Activated CD4-positive, alpha-beta T cell treated with anti-CD3 and anti-CD28 coated beads, Interleukin-2, amount 50 U/mL, for 16 hours (primary cell): ENCODE results near the gene GPR35.
"Not testable (repeated sequence)": the region's sequence is repeated elsewhere in the genome, so short reads cannot be mapped to it uniquely, and the experiment has no call there.

Experiments
- DNase-seq: peaks from one replicate; pipeline ENCODE4 v3.0.0-alpha.2; 2020

GPR35 gene

DNA sequence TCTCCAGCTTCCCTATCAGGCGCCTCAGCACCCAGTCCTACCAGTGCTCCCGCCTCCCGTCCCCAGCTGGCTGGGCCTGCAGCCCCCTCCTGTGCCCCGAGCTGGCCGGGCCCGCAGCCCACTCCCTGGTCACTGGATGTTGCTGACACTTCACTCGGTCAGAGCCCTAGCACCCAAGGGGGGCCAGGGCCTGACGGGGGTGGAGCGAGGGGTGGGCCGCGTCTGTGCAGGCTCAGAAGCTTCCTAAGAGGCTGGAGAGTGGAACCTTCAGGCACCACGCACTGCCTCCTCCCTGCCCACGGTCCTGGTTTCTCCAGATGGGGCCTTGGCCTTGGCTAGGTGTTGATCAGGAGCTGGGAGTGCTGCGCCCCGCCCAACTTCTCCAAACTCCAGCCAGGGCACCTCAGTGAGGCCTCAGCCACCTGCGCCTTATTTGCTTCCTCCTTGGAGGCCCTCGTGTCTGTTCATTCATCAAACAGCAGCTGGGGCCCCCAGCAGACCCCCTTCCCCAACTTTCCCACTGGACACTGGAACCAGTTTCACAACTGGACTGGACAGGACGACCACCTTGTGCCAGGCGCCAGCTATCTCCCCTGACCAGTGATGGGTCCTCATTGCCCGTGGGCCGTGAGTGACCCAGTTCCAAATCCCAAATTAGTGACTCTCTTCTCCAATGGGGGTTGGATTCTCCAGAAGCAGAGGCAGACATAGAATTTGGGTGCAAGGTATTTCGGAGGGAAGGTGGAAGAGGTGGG, 22.0 kb upstream of the GPR35 start:
- no peak for DNase-seq

DNA sequence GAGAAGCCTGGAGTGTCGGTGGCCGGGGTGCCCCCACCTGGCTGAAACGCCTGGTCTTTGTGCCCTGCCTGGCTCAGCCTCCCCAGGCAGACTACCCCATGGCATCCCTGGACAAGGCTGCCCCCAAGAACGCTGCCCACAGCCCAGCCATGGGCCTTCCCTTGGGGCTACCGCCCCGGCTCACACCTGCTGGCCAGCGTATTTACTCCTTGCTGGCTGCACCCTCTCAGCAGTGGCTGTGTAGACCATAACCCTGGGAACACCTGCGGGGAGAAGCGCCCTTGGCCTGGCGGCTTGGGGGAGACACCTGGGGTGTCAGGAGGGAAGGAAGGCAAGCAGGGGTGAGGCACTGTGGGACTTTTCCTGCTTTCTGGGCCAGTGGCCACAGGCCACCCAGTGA, 21.4 kb upstream of the GPR35 start:
- no peak for DNase-seq

DNA sequence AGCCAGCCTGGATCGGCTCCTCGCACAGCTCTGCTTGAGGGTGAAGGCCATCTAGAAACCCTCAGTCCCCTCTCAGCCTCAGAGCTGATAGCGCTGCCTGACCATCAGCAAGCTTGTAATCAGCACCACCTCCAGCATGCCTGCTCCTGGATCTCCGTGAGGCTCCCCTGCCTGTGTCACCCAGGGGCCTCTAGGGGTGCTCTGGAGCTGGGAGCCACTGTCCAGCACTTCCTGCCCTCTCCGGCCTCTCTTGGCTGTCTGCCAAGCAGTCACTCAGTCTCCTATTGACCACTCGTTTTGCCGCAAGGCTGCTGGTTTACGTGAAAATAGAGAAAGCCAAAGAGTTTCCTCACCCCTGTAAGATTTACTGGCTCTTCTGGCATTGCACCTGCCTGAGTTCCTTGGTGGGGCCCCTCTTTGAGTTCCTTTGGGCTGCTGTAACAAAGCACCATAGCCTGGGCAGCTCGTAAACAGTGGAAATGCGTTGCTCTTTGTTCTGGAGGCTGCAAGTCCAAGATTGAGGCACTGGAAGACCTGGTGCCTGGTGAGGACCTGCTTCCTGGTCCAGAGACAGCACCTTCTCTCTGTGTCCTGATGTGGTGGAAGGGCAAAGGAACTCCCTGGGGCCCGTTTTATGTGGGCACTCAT, 20.9 kb upstream of the GPR35 start:
- DNase-seq, result no peak

DNA sequence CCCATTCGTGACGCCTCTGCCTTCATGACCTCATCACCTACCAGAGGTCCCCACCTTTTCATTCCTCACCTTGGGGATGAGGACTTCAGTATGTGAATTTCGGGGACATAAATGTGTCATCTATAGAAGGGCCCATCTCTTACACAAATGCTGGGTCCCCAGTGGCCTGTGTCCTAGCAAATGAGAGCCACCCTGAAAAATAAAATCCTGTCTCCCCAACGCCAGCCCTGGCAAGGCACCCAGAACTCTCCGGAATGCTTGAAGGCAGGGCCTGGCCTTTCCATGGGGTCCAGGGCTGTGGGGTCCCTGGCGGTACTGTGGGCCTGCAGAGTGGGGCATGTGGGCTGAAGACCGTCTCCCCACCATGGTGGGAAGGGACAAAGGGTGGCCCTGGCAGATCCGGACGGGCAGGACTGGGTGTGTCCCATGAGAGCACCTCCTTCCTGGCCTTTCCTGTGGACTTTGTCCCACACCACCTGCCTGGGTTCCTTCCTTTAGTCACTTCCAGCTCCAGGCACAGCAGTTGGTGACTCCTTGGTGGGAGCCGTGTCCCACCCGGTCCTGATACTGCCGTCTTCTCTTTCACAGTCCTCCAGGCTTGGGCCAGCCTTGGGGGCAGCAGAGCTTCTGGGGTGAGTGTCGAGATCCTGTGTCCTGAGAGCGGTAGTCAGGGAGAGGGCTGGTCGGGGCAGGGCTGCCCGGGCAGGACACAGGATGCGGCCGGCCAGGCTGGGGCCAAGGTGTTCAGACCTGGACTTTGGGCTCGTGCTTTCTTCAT, 20.2 kb upstream of the GPR35 start:
- DNase-seq, result no peak

DNA sequence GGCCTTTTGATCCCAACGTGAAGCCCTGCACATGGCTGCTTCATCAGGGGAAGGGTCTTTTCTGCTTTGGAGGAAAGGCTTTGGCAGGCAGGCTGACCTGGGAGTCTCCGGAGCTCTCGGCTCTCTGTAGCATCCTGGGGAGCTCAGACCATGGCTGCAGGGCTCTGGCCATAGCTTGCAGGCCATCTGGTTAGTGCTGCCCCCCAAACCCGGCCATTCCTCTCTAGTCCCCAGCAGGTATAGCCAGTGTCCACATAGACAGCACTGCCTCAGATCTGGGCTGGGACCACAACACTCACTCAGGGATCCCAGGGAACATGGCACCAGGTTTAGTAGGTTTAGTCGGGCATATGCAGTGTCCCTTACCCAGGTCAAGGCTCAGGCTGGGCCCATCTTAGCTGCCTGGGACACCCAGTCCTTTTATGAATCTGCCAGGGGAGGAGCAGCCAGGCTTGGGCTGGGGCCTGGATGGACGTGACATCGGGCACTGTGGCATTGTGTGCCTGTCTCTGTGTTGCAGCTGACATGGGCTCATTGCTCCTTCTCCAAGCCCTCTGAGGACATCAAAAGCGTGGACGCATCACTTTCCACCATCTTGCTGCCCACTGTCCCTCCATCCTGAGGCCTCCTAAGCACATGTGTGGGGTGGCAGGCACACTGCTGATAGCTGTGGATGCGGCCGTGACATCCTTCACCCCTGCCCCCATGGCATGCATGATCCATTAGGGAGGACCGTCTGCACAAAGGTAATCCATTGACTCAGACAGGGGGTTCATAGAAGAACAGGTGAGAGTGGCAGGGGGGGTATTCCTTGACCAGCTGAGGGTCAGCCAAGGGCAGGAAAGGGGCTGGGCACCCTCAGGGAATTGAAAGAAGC, 19.2 kb upstream of the GPR35 start:
- no peak for DNase-seq

DNA sequence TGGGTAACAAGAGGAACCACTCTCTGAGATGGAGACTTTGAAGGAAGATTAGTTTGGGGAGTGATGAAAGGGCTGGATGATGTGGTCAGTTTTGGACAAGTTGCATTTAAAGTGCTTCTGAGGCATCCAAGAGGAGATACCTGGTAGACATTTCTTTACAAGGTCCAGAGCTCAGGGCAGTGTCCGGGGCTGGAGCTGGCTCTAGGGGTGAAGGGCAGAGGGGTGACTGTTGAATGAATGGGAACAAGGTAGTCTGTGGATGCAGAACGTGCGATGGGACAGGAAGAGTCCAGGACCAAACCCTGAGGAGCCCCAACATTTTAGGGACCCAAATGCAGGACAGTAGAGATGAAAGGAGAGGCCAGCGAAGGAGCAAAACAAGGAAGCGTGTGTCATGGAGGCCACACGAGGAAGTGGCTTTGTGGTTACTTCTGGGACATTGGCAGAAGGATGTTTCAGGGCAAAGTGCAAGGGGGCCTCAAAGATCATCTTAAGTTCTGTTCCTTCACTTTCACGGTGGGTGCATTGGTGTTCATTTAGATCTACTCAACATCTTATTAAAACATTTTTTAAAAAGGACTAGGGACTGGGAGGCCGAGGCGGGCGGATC, 13.6 kb upstream of the GPR35 start:
- peak; percentile 36 for DNase-seq

DNA sequence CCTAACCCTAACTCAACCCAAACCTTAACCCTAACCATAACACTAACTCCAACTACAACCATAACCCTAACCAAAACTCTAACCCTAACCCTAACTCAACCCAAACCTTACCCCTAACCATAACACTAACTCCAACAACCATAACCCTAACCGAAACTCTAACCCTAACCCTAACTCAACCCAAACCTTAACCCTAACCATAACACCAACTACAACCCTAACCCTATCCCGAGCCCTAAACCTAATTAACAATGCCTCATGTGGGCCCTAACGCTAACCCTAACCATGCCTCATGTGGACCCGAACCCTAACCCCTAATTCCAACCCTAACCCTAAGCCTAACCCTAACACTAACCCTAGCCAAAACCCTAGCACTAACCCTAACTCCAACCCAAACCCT, 11.5 kb upstream of the GPR35 start:
- DNase-seq, result no peak

DNA sequence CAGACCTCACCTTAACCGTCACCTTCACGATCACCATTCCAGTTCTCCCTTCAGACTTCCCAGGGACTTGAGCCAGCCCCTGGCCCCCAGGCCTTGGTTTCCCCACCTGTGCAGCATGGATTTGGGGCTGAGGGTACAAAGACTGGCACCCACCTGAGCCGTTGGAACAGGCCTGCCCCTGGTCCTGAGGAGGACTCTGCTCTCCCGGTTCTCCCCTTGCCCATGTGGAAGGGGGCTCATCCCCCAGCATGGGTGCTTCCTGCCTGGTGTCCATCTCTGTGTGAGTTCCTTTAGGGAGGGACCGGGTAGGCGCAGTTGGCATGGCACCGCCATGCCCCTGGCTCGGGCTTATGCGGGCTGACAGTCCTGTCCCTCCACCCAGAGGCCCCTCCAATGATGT, 10.9 kb upstream of the GPR35 start:
- DNase-seq, result no peak

DNA sequence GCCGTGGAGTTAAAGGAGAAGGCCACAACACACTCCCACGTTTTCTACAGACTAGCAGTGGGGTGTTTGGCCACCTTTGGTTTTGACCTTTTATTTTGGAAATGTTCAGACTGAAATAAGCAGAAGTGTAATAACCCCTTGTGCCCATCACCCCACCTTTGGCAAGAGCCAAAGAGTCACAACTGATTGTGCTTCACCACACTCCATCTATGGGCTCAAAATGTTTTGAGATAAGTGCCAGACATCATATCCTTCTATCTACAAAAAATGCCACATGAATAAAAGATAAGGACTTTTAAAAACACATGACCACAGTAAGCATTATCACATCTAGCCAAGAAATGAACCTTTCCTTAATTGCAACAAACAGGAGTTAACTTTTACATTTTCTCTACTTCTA, 9.9 kb upstream of the GPR35 start:
- DNase-seq, result no peak

DNA sequence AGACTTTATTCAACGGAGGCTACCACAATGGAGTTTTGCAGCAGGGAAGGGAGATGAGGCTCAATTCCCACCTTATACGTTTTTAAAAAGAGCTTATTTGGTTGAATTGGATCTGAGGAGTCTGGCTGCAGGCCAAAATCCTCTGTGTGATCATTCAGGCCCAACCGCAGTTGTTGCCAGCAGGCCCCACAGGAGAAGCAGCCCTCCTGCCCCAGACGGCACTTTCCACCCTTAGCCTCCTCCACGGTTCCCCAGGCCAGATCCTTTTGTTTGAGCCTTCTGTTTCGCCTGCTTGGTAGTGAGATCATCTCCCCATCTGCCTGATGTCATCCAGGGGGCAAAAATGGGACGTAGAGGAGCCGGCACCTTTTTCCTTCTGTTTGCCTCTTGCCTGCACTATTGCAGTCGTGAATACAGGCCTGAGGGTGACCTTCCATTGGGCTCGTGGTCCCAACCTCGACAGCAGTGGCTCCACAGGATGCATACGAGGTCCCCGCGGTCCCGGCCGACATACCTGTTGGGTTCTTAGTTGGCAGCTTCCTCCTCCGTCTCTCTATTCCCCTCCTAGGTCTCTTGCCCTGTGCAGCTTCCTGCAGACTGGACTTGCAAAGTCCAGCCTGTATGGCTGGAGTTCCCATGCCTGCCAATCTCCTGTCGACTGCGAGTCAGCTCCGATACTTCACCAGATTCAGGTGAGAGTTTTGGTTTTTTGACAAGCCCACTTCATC, 9.3 kb upstream of the GPR35 start:
- no peak for DNase-seq

DNA sequence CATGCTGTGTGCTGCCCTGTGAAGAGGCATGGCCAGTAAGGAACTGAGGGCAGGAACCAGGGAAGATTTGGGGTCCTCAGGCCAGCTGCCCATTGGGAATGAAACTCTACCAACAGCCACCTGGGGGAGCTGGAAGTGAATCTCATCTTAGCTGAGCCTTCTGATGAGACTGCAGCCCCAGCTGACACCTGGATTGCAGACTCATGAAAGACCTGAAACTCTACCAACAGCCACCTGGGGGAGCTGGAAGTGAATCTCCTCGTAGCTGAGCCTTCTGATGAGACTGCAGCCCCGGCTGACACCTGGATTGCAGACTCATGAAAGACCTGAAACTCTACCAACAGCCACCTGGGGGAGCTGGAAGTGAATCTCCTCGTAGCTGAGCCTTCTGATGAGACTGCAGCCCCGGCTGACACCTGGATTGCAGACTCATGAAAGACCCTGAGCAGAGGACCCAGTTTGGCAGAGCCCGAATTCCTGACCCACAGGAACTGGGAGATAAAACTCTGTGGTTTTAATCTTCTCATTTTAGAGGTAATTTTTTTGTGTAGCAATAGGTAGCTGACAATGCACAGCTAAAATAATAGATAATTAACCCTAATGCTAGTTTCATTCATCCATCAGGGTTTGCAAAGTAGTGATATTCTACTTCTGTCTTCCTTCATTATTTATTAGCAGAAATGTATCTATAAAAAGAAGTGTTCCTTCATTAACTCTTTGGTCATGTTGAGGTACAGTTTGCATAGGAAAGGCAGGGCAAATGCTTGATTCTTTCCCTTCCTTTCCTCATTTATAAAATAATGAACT, 8.2 kb upstream of the GPR35 start:
- DNase-seq, result not testable (repeated sequence)

DNA sequence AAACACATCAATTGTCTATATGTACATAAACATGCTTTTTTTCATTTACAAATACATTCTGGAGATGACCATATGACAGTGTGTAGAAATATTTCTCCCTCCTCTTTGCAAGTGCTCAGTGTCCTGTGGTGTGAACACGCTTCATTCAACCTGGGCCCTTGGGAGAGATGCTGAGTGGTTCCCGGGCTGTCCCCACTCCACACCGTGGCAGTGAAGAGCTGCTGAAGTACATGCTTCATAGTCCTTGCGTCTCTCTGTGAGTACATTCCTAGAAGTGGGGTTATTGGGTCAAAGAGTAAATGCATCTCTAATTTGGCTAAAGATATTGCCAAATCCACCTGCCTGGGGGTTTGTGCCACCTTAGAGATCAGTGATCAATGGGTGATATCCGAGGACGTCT, 6.5 kb upstream of the GPR35 start:
- no peak for DNase-seq

DNA sequence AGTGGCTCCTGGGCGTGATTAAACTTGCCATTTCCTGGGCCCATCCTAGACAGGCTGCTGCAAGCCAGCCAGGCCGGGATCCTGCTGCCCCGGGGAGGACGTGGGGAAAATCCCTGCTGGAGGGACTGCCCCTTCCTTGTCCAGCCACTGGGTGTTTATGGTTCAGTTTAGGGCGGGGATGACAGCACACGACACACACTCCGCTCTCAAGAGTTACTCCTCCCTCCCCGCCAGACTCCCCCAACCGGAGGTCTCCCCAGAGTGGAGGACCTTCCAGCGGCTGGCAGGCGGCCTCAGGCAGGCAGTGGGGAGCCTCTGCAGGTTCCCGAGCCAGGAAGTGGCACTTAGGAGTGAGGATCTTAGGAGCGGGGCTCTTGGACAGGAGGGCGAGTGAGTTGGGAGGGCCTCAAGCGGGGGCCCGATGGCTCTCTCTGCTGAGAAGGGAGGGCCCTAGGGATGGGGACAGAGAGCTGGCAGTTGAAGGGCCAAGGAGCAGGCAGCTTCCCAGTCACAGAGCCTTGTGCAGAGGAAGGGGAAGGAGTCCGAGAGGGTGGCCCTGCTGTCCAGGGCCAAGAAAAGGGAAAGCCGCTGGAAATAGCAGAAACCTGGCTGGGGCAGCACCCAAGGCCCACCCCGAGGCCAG, 5.7 kb upstream of the GPR35 start:
- DNase-seq, result no peak

DNA sequence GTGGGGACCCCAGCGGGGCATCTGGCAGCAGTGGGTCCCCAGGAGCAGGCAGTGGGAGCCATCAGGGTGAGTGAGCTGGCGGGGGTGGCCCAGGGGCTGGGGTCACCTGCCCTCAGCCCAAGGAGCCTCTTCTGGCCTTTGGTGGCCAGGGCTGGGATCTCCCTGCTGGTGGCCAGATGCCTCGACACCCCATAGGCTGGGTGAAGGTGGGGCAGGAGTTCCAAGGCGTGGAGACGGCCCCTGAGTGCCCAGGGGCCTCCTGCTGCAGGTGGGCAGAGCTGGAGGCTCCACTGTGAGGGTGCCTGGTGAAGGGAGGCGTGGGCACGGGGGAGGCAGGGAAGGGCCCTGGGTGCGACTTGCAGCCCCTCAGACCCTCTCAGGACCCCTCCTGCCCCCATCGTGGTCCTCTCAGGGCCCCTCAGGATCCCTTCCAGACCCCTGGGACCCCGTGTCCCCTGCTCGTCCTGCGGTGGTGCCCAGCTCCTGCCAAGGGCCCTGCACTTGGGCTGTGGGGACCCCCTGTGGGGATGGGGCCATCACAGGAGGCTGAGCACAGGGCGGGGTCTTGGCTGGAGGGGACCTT, 5.0 kb upstream of the GPR35 start:
- no peak for DNase-seq

DNA sequence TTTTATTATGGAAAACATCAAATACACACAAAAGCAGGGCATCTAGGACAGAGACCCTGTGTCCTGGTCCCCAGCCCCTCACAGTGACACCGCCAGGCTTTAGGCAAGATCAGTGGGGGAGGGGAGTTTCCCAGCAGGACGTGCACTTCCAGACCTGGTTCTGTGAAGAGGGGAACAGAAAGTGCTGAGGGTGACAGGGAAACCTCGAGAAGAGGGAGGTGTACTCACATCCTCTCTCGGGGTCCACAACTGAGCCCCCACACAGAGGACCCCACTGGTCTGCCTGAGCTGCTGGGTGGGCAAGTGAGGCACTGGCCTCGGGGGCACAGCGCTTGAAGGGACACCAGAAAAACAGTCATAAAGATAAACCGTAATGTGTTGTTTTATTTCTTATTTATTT, 4.4 kb upstream of the GPR35 start:
- no peak for DNase-seq

DNA sequence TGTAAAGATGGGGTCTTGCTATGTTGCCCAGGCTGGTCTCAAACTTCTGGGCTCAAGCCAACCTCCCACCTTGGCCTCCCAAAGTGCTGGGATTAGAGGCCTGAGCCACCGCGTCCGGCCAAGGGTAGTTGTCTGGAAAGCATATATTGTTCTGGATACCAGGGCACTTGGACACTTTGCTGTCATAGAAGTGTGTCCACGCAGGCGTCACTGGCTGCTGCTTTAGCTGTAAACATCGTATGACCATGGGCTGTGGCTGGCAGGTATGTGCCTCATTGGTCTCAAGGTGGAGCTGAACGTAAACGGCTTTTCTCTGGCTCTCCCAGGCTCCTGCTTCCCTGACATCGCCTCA, 3.2 kb upstream of the GPR35 start:
- DNase-seq, result no peak

DNA sequence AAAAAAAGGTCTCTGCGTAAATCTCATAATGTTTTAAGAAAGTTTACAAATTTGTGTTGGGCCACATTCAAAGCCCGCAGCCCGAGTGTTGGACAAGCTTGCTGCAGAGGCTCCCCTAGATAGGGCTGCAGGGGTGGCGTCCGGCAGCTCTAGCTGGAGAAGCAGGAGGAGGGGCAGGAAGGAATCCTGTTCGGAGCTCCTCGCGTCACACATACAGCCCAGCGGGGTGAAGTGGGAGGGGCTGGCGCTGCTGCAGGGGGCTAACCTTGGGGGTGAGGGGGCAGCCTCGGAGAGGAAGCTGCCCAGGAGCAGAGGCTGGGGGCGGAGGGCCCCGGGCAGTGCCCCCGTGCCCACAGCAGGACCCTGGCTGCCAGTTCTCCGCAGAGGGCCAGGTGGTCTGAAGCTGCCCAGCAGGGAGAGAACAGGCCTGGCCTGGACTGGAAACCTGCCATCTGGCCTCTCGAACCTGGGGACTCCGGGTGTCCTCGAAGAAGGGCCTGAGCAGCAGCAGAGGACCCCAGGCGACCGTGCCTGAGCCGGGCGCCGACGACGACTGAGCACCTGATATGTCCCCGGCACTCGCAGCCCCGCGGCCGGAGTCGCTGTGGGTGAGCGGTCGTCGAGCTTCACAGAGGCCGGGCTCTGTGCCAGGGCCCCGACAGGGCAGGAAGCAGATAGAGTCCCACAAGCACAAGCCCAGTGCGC, 2.6 kb upstream of the GPR35 start:
- no peak for DNase-seq

DNA sequence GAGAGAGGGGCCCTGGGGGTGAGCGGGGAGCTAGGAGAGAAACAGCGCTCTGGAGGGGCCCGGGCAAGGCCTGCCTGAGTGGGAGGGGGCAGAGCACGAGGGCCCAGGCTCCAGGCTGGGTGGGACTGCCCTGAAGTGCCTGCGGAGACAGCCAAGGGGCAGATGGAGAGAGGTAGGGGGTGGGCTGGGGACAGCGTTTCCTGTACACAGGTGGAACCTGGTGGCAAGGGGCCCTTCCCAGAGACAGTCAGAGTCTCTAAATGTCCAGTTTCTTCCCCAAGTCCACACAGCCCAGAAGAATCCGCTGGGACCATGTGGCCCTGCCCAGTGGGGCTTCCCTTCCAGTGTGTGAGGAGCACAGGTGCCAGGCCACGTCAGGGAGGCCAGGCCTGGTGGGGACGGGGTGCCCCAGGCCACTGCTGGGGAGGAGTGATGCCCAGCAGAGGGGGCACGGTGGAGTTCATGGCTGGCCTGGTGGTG, 1.7 kb upstream of the GPR35 start:
- no peak for DNase-seq
